NCI-H748 (cell line): Measurements from ENCODE around the gene NCAN.
"Not testable (repeated sequence)": the region's sequence is repeated elsewhere in the genome, so short reads cannot be mapped to it uniquely, and the experiment has no call there.

Experiments
- DNase-seq: peaks from one replicate; lab custom pipeline; 2025; ENCODE audit not compliant: unreplicated experiment; lab: John Stamatoyannopoulos, UW

NCAN gene

GRCh38 chr19:19211499-19212420, at the start of gene NCAN:
TSS of gene NCAN (plus strand) at chr19:19211958. CDS start at chr19:19216954, 4,996 bp downstream.
- peak; percentile 64 for DNase-seq

- DNase-seq: no peak
Measured at GRCh38 chr19:19162495-19162894, 49.3 kb upstream of the NCAN start.

DNA sequence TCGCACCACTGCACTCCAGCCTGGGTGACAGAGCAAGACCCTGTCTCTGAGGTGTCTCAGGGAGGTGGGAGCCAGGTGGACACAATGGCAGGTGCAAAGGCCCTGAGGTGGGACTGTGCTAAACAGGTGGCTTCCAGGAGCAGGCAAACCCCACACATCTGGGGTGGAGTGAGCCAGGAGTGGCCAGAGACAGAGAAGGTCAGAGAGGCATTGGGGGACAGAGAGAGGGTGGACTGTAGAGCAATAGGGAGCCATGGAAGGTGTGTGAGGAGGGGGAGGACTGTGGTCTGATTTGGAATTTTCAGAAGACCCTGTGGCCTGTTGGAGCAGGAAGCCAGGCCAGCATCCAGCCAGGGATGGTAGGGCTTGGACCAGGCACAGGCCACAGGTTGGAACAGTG, 46.4 kb upstream of the NCAN start:
- DNase-seq: no peak

DNA sequence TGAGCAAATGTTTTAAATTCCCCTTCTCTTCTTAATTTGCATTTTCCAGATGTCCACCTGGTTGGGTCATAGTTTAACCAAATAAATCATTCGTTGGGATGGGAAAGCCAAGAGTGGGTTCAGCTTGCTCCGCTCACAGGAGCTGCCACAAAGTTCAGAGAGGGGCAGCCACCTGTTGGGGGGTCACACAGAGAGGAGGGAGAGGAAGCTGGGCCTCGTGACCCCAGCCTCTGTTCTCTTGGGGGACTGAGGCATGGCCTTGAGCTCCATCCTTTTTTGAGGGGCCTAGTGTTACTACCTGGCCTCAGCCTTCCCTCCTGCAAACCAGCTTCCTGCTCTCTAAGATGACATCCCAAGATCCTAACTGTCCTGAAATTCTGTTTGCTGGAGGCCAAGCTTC, 44.1 kb upstream of the NCAN start:
- no peak for DNase-seq

- DNase-seq: no peak
Measured at GRCh38 chr19:19169236-19170052, 42.3 kb upstream of the NCAN start.

- peak; percentile 90 for DNase-seq
Measured at GRCh38 chr19:19170053-19170872, 41.5 kb upstream of the NCAN start, which contains the start of gene MEF2B. TSS of gene MEF2B (minus strand) at chr19:19170263. CDS start at chr19:19150735, 19,528 bp downstream.

GRCh38 chr19:19170873-19171672, 40.7 kb upstream of the NCAN start:
- no peak for DNase-seq

DNA sequence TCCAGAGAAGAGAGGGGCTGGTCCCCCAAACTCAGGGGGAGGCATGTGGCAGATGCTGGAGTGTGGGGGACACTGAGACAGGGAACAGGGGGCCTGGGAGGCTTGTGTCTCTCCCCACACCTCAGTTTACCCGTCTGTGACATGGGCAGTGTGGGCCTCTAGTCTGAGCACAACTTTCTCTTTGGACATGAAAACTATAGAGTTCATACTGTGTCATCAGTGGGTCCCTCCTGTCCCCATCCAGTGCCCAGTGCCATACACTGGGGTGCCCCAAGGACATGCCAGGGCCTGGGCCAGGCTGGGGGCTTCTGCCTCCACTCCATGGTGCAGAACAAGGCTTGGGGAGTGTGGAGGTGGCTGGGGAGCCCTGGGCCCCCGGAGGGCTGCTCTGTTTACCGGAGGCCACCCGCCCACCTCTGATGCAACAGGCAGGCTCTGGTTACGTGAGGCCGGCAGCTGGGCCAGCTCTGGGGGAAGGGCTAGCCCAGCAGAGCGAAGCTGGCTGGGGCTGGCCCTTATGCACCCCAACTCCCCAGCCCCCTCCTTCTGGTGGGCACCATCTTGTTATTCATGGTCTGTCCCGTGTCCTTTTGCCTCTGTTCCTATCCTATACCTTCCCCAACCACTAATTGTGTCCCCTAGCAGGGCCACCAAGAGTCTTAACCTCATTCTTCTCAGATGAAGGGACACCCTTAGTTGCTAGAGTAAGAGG, 39.8 kb upstream of the NCAN start:
- no peak for DNase-seq

DNA sequence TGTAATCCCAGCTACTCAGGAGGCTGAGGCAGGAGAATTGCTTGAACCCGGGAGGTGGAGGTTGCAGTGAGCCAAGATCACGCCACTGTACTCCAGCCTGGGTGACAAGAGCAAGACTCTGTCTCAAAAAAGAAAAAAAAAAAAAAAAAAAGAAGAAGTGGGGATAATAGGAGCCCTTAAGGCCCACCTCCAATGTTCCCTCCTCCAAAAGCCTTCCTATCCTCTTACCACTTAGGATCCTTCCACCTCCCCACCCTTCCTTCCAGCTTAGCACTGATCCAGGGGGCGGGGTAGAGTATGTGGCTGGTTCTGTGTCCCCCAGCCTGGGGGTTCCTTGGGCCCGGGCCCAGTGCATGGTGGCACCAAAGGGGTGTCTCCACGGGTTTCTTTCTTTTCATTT, 38.5 kb upstream of the NCAN start:
- not testable (repeated sequence) for DNase-seq

DNA sequence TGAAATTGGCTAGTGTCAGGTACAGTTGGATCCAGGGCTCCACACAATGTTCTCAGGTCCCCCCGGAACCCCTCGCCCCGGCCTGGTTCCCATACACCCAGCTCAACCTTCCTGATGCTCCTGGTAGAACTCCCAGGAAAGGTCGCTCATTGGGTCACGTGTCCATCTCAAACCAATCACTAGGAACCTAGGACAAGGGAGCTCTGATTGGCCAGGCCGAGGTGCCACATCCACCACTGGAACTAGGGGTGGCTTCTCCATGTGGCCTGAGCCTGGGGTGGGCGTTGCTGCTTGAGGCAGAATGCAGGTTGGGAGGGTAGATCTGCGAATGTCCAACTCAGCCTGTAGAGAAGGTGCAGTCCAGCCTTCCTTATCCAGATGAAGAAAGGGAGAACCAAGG, 34.8 kb upstream of the NCAN start:
- no peak for DNase-seq

GRCh38 chr19:19179548-19180441, 32.0 kb upstream of the NCAN start:
- no peak for DNase-seq

DNA sequence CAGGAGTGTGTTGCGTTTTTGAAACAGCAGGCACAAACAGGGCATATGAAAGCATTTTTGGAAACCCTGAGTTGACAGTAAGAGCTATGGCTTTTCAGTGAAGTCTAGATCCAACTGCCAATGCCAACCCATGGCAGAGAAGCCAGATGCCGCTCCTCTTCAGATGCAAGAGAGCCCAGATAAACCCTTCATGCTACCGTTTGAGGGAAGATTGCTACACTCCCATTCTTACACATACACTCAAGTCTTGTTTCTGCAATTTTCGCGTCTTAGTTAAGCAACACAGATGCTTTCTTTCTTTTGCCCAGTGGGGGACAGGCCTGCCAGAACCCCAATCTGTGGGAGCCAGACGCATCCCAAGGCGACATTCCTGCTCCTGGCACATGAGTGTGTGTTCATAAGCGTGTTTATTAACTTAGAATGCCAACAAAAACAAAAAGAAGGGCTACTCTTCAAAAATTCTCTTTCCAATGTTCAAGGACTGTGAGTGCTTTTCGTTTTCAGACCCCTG, 30.2 kb upstream of the NCAN start:
- DNase-seq: no peak

DNA sequence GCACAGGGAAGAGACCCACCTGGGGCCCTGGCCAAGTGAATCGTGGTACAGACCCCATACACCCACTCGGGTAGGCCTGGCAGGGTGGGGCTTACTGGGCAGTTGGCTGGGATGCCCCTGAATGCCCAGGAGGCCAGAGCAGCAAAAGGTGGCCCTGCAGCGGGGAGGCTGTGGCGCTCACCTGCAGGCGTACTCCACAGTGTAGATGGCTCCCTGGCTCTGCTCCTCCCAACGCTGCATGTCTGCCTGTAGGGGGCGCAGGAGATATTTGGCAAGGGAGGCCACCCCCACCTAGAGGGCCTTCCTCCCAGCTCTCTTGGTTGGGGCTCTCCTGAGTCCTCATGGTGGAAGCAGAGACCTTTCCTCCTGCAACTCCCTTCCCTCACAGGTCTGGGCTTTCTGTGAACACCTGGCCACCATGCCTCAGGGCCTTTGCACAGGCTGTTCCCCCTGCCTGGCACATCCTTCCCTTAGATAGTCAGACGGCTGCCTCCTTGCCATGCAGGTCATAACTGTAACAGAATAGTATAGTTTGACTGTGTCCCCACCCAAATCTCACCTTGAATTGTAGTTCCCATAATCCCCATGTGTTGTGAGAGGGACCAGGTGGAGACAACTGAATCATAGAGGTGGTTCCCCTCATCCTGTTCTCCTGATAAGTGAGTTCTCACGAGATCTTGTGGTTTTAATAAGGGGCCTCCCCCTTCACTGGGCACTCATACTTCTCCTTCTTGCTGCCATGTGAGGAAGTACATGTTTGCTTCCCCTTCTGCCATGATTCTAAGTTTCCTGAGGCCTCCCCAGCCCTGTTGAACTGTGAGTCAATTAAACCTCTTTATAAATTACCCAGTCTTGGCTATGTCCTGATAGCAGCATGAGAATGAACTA, 25.7 kb upstream of the NCAN start:
- DNase-seq: peak; percentile 64

GRCh38 chr19:19186742-19187141, 25.0 kb upstream of the NCAN start:
- DNase-seq: no peak

DNA sequence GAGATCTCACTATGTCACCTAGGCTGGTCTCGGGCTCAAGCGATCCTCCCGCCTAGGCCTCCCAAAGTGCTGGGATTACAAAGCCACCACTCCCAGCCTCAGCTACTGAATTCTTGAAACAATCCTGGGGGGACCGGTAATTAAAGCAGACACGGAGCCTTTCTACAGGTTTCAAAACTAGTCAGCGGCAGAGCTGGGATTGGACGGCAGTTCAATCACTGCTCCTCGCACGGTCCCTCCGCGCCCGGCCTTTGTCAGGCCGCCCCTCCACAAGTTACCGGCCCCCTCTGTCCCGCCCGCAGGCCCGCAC, 20.0 kb upstream of the NCAN start:
- no peak for DNase-seq

GRCh38 chr19:19192078-19192882, 19.5 kb upstream of the NCAN start, which contains the start of the genes BORCS8 and RFXANK:
TSS of gene BORCS8 (minus strand) at chr19:19192152. CDS start at chr19:19192117, 35 bp downstream.
TSS of gene RFXANK (plus strand) at chr19:19192258. CDS start at chr19:19193947, 1,689 bp downstream.
- peak; percentile 99 for DNase-seq
